HUES48 (cell line): ENCODE data around the gene NTM.

Source experiments
- H3K27ac ChIP-seq: one replicate; pipeline ENCODE4 v1.7.0; 2013; ENCODE audit warnings: low read depth, low read length, inconsistent platforms
- H3K27me3 ChIP-seq: 2 replicates; pipeline ENCODE4 v1.6.1; 2013; ENCODE audit warnings: mild to moderate bottlenecking, low read length; ENCODE audit not compliant: control insufficient read depth, insufficient read depth
- H3K36me3 ChIP-seq: 2 replicates; pipeline ENCODE4 v1.6.1; 2013; ENCODE audit warnings: low read length; ENCODE audit not compliant: control insufficient read depth, insufficient read depth
- H3K4me1 ChIP-seq: 2 replicates; pipeline ENCODE4 v1.6.1; 2013; ENCODE audit warnings: mild to moderate bottlenecking, low read length; ENCODE audit not compliant: control insufficient read depth, insufficient read depth
- H3K4me3 ChIP-seq: 2 replicates; pipeline ENCODE4 v1.5.1; 2013; ENCODE audit warnings: mild to moderate bottlenecking, low read depth, low read length
- H3K9ac ChIP-seq: 2 replicates; pipeline ENCODE4 v1.6.1; 2013; ENCODE audit warnings: mild to moderate bottlenecking, low read depth, low read length, moderate library complexity
- H3K9me3 ChIP-seq: 2 replicates; pipeline ENCODE4 v1.6.1; 2013; ENCODE audit warnings: low read length; ENCODE audit not compliant: control insufficient read depth, insufficient read depth

Gene NTM

DNA sequence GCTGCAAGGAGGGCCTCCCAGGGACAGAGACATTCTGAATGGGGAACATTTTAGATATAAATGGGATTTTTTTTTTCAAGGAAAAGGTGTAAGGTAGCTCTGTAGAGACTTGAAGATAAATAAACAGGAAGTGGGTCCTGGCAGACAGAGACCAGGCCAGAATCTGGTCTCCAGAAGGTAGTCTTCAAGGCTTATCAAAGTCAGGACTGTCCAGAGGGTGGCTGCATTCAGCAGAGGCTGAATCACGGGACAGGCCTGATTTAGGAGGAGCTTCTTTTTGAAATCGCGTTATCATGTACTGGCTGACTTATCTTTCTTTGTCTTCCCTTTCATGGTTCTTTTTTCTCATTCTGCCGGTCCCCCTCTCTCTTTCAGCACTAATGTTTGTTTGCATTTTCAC lies 542.9 kb downstream of the NTM start:
- H3K36me3 ChIP-seq, result no peaks in the 10 kb centered on the region
- H3K27me3 ChIP-seq, result peaks cover 22% of the 10 kb centered on the region
- H3K4me3 ChIP-seq, result no peak overlapping the region
- no peak overlapping the region for H3K27ac ChIP-seq
- H3K9ac ChIP-seq, result no peak overlapping the region
- H3K4me1 ChIP-seq, result peaks cover 32% of the 10 kb centered on the region
- H3K9me3 ChIP-seq, result no peaks in the 10 kb centered on the region

- Histone ChIP-seq H3K36me3 (no peaks in the 10 kb centered on the region), H3K27ac (no peak overlapping the region), H3K4me3 (no peak overlapping the region), H3K9ac (no peak overlapping the region), H3K4me1 (peaks cover 31% of the 10 kb centered on the region), H3K27me3 (peaks cover 19% of the 10 kb centered on the region), H3K9me3 (no peaks in the 10 kb centered on the region)
These were observed 544.0 kb downstream of the NTM start for GRCh38 chr11:131914361-131914774.

DNA sequence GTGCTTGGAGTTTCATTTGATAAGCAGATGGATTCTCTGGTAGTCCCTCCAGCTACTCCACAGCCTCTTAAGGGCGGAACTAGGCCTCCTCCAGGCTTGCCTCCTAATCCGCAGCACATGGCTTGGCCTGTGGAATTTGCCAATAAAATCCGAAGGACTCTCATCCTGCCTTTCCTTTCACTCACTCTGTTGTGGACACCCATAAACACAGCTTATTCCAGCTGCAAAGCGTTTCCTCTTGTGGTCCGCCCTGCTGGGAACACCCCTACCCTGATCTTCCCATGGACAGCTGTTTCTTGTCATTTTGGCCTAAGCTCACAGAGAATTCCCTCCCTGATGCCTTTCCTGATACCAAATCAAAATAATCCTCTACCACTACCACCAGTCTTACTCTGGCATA lies 546.2 kb downstream of the NTM start:
- Histone ChIP-seq H3K9ac (no peak overlapping the region), H3K36me3 (no peaks in the 10 kb centered on the region), H3K27ac (no peak overlapping the region), H3K9me3 (no peaks in the 10 kb centered on the region), H3K27me3 (peaks cover 10% of the 10 kb centered on the region; the same call in 1 of the 2 replicates), H3K4me3 (no peak overlapping the region), H3K4me1 (peaks cover 21% of the 10 kb centered on the region)

GRCh38 chr11:131917634-131918384 lies 547.4 kb downstream of the NTM start:
- H3K27ac ChIP-seq, result no peak overlapping the region
- no peak overlapping the region for H3K4me3 ChIP-seq
- peaks cover 17% of the 10 kb centered on the region for H3K4me1 ChIP-seq
- H3K9me3 ChIP-seq, result no peaks in the 10 kb centered on the region
- no peak overlapping the region for H3K9ac ChIP-seq
- no peaks in the 10 kb centered on the region; the same call in 1 of the 2 replicates for H3K27me3 ChIP-seq
- no peaks in the 10 kb centered on the region for H3K36me3 ChIP-seq

- H3K27me3 ChIP-seq, result no peaks in the 10 kb centered on the region; the same call in 1 of the 2 replicates
- no peak overlapping the region for H3K27ac ChIP-seq
- H3K4me3 ChIP-seq, result no peak overlapping the region
- H3K4me1 ChIP-seq, result peaks cover 17% of the 10 kb centered on the region
- H3K36me3 ChIP-seq, result no peaks in the 10 kb centered on the region
- no peaks in the 10 kb centered on the region for H3K9me3 ChIP-seq
- H3K9ac ChIP-seq, result no peak overlapping the region
These were observed 548.2 kb downstream of the NTM start for GRCh38 chr11:131918663-131919062.

- Histone ChIP-seq H3K36me3 (no peaks in the 10 kb centered on the region), H3K4me3 (no peak overlapping the region), H3K27ac (no peak overlapping the region), H3K4me1 (peaks cover 18% of the 10 kb centered on the region), H3K27me3 (no peaks in the 10 kb centered on the region), H3K9ac (no peak overlapping the region), H3K9me3 (no peaks in the 10 kb centered on the region)
These were observed 551.8 kb downstream of the NTM start for GRCh38 chr11:131922220-131922619.

DNA sequence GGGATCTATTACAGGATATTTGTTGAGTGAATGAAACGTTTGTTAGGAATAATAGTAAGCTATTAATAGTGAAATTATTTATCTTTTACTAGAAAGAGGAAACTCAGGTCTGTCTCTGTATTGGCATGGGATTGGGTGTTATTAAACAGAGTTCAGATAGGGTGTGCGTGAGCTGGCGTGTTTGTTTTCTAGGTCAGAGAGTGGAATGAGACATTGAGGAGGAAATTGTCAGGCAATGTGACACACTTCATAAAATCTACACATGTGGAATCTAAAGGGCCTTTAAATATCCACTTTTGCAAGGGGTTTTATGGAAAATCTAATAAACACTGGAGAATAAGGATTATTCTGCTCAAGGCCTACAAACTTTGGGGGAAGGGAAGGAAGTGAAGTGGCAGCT lies 552.9 kb downstream of the NTM start:
- Histone ChIP-seq H3K4me3 (no peak overlapping the region), H3K27me3 (no peaks in the 10 kb centered on the region), H3K36me3 (no peaks in the 10 kb centered on the region), H3K4me1 (peaks cover 11% of the 10 kb centered on the region; the same call in 1 of the 2 replicates), H3K27ac (no peak overlapping the region), H3K9ac (no peak overlapping the region), H3K9me3 (no peaks in the 10 kb centered on the region)

GRCh38 chr11:131924001-131924400 lies 553.6 kb downstream of the NTM start:
- 0 out of 2 replicates have a peak, but pooled peaks cover 8% of the 10 kb centered on the region for H3K4me1 ChIP-seq
- no peaks in the 10 kb centered on the region for H3K36me3 ChIP-seq
- no peak overlapping the region for H3K27ac ChIP-seq
- H3K9ac ChIP-seq, result no peak overlapping the region
- H3K27me3 ChIP-seq, result no peaks in the 10 kb centered on the region
- no peaks in the 10 kb centered on the region for H3K9me3 ChIP-seq
- H3K4me3 ChIP-seq, result no peak overlapping the region

- Histone ChIP-seq H3K27ac (no peak overlapping the region), H3K36me3 (no peaks in the 10 kb centered on the region), H3K9ac (no peak overlapping the region), H3K27me3 (no peaks in the 10 kb centered on the region), H3K4me1 (0 out of 2 replicates have a peak, but pooled peaks cover 8% of the 10 kb centered on the region), H3K9me3 (no peaks in the 10 kb centered on the region), H3K4me3 (no peak overlapping the region)
These were observed 554.2 kb downstream of the NTM start for GRCh38 chr11:131924457-131925201.

GRCh38 chr11:131925829-131926228 lies 555.4 kb downstream of the NTM start:
- H3K4me1 ChIP-seq, result 0 out of 2 replicates have a peak, but pooled peaks cover 8% of the 10 kb centered on the region
- H3K27me3 ChIP-seq, result no peaks in the 10 kb centered on the region
- no peak overlapping the region for H3K4me3 ChIP-seq
- H3K9ac ChIP-seq, result no peak overlapping the region
- no peaks in the 10 kb centered on the region for H3K36me3 ChIP-seq
- H3K27ac ChIP-seq, result no peak overlapping the region
- no peaks in the 10 kb centered on the region for H3K9me3 ChIP-seq

- Histone ChIP-seq H3K9me3 (no peaks in the 10 kb centered on the region), H3K4me1 (0 out of 2 replicates have a peak, but pooled peaks cover 8% of the 10 kb centered on the region), H3K36me3 (no peaks in the 10 kb centered on the region), H3K27me3 (no peaks in the 10 kb centered on the region), H3K4me3 (no peak overlapping the region), H3K9ac (no peak overlapping the region), H3K27ac (no peak overlapping the region)
These were observed 558.6 kb downstream of the NTM start for GRCh38 chr11:131928992-131929391.
